Natural killer cell (primary cell): ENCODE data around the gene EGR2. TPM values are rescaled to one million over a fixed set of nuclear protein-coding genes. Genes with fewer than 3 reads are reported as not detected.

Source experiments
- ATAC-seq, 3 donors: fragments of 150-1000 bp in 2 of 3; fragments of 200-7000 bp in 1 of 3; cut with Tn5 transposase; 1 replicate in 1 of 3; 2 replicates in 2 of 3; pipeline ENCODE4 v1.10.0; 2021; ENCODE audit warnings: mild to moderate bottlenecking in 2 of 3, moderate library complexity in 2 of 3
- DNase-seq, 2 donors: peaks; one replicate each; pipeline versions ENCODE4 v3.0.0 to v3.0.0-alpha.2; 2013 to 2021; ENCODE audit warnings: mixed read lengths in 1 of 2
- H3K27ac ChIP-seq: one replicate; pipeline ENCODE4 v1.5.1; 2013; ENCODE audit warnings: mild to moderate bottlenecking, low read length
- H3K27me3 ChIP-seq: one replicate; pipeline ENCODE4 v1.6.1; 2013; ENCODE audit warnings: low read length; ENCODE audit not compliant: control insufficient read depth, insufficient read depth
- H3K36me3 ChIP-seq: one replicate; pipeline ENCODE4 v1.6.1; 2013; ENCODE audit warnings: low read length; ENCODE audit not compliant: control insufficient read depth, insufficient read depth
- H3K4me1 ChIP-seq: one replicate; pipeline ENCODE4 v1.6.1; 2013; ENCODE audit warnings: low read length; ENCODE audit not compliant: control insufficient read depth, insufficient read depth
- H3K4me3 ChIP-seq: one replicate; pipeline ENCODE4 v1.5.1; 2013; ENCODE audit warnings: low read length
- H3K9me3 ChIP-seq: one replicate; pipeline ENCODE4 v1.6.1; 2013; ENCODE audit warnings: low read length; ENCODE audit not compliant: control insufficient read depth, insufficient read depth
- H3K27ac Mint-ChIP-seq, 2 donors: one replicate each; pipeline ENCODE4 v1.8.0; 2022; ENCODE audit warnings: mild to moderate bottlenecking in 2 of 2, mixed read lengths in 2 of 2, moderate library complexity in 1 of 2
- H3K27me3 Mint-ChIP-seq, 2 donors: one replicate each; pipeline ENCODE4 v1.8.0; 2022; ENCODE audit warnings: low read depth in 2 of 2, mixed read lengths in 2 of 2
- H3K36me3 Mint-ChIP-seq: one replicate; pipeline ENCODE4 v1.8.0; 2022; ENCODE audit warnings: mixed read lengths
- H3K4me1 Mint-ChIP-seq, 2 donors: one replicate each; pipeline ENCODE4 v1.8.0; 2022; ENCODE audit warnings: mixed read lengths in 2 of 2
- H3K4me3 Mint-ChIP-seq: one replicate; pipeline ENCODE4 v1.8.0; 2022; ENCODE audit warnings: mild to moderate bottlenecking, moderate library complexity, mixed read lengths
- H3K9me3 Mint-ChIP-seq, 2 donors: one replicate each; pipeline ENCODE4 v1.8.0; 2022; ENCODE audit warnings: mixed read lengths in 2 of 2
- CTCF ChIP-seq: fragments of 200-600 bp; IDR thresholded peaks from one replicate; pipeline ENCODE4 v1.8.0; 2022; ENCODE audit warnings: antibody characterized with exemption
- WGBS: methylation state at CpG from one replicate; pipeline ENCODE4 v1.1.7; 2013; ENCODE audit warnings: missing lambda C conversion rate; ENCODE audit not compliant: insufficient coverage; 5-methylcytosine and 5-hydroxymethylcytosine counted together
- intact Hi-C: fragments of 100-400 bp; cut with micrococcal nuclease; formaldehyde crosslinking; loops from one replicate; pipeline ENCODE4 v1.14.2; 2022
- total RNA-seq, 4 donors: library from RNA; stranded (reverse); fragments of 120-200 nt in 1 of 4; gene quantifications; one replicate each; pipeline versions ENCODE4 v1.2.3 to v1.2.4, GENCODE V29; 2013 to 2022

Gene EGR2
- total RNA-seq, 3 donors from 2014 or later (not counting 1 experiment from before 2014, with no cell fraction given) = 10.0 to 17.2 (median 12.8) TPM

- H3K4me3 ChIP-seq = peak overlapping the region; percentile 15
- Mint-ChIP-seq H3K4me3 (peak overlapping the region; percentile 98), H3K36me3 (no peaks in the 10 kb centered on the region), H3K4me1 (peaks cover 43 to 51% of the 10 kb centered on the region in 2 donors), H3K27me3 (peaks cover 22 to 35% of the 10 kb centered on the region in 2 donors), H3K9me3 (no peaks in the 10 kb centered on the region), H3K27ac (peak overlapping the region; percentile 93 to 95)
- intact Hi-C loops = loop anchor here (1.0 to 5.0 kb wide), 5 partner anchors 208 to 434 kb away; partner anchors contain the start of gene NRBF2
- ATAC-seq = peak in 1 of 3 donors; percentile 4
- H3K27ac ChIP-seq = no peak overlapping the region
- H3K27me3 ChIP-seq = peaks cover 22% of the 10 kb centered on the region
- TF ChIP-seq CTCF = peak; percentile 2
- no peaks in the 10 kb centered on the region for H3K36me3 ChIP-seq
- WGBS = 2% methylated on average over 65 of the region's 65 CpGs
- no peaks in the 10 kb centered on the region for H3K9me3 ChIP-seq
- peak; percentile 60 to 67 for DNase-seq
- H3K4me1 ChIP-seq = peaks cover 47% of the 10 kb centered on the region
Measured at GRCh38 chr10:62818426-62819011, 2.4 kb upstream of the EGR2 start.

- Histone ChIP-seq H3K27ac (peak overlapping the region; percentile 87), H3K4me1 (peaks cover 51% of the 10 kb centered on the region), H3K27me3 (peaks cover 22% of the 10 kb centered on the region), H3K9me3 (no peaks in the 10 kb centered on the region), H3K36me3 (no peaks in the 10 kb centered on the region), H3K4me3 (peak overlapping the region; percentile 73)
- TF ChIP-seq CTCF = peak; percentile 79
- peak; percentile 68 to 86 for DNase-seq
- H3K4me1 Mint-ChIP-seq = peaks cover 49 to 57% of the 10 kb centered on the region in 2 donors
- peak; percentile 35 to 61 (median 40) for ATAC-seq
- H3K4me3 Mint-ChIP-seq = peak overlapping the region; percentile 98
- under 1% methylated on average over 51 of the region's 51 CpGs for WGBS
- peak overlapping the region; percentile 93 to 95 for H3K27ac Mint-ChIP-seq
- H3K9me3 Mint-ChIP-seq = no peaks in the 10 kb centered on the region
- H3K27me3 Mint-ChIP-seq = peaks cover 22 to 34% of the 10 kb centered on the region in 2 donors
- intact Hi-C loops = loop anchor here (1.0 to 5.0 kb wide), 7 partner anchors 85 to 434 kb away; partner anchors contain the start of gene NRBF2
- no peaks in the 10 kb centered on the region for H3K36me3 Mint-ChIP-seq
Measured at GRCh38 chr10:62817766-62818425, 1.7 kb upstream of the EGR2 start.

- Mint-ChIP-seq H3K27ac (peak overlapping the region; percentile 93 to 95), H3K4me1 (peaks cover 55 to 64% of the 10 kb centered on the region in 2 donors), H3K9me3 (no peaks in the 10 kb centered on the region), H3K4me3 (peak overlapping the region; percentile 98), H3K36me3 (no peaks in the 10 kb centered on the region), H3K27me3 (peaks cover 22 to 31% of the 10 kb centered on the region in 2 donors)
- intact Hi-C loops = loop anchor here (1.0 to 5.0 kb wide), 4 partner anchors 84 to 380 kb away; partner anchors contain the start of gene NRBF2
- Histone ChIP-seq H3K4me1 (peaks cover 53% of the 10 kb centered on the region), H3K9me3 (no peaks in the 10 kb centered on the region), H3K4me3 (peak overlapping the region; percentile 73), H3K27ac (peak overlapping the region; percentile 87), H3K27me3 (peaks cover 22% of the 10 kb centered on the region), H3K36me3 (no peaks in the 10 kb centered on the region)
- no peak for TF ChIP-seq CTCF
- DNase-seq = peak; percentile 49 to 63
- ATAC-seq = peak; percentile 27 to 40 (median 36)
- under 1% methylated on average over 49 of the region's 49 CpGs for WGBS
Measured at GRCh38 chr10:62817121-62817765, 1.1 kb upstream of the EGR2 start.
